MM.1S (cell line): ENCODE results near the gene ATF7.
"Not testable (repeated sequence)": the region's sequence is repeated elsewhere in the genome, so short reads cannot be mapped to it uniquely, and the experiment has no call there.

Experiments
- DNase-seq: peaks from one replicate; pipeline ENCODE4 v3.0.0-alpha.2; 2015
- H2AFZ ChIP-seq: fragments of 300-600 bp; sonication (generic); 2 replicates; pipeline ENCODE4 v1.6.0; 2016; ENCODE audit warnings: antibody characterized with exemption, low read length
- H3F3A ChIP-seq: fragments of 300-600 bp; sonication (generic); 2 replicates; pipeline ENCODE4 v1.6.1; 2016; ENCODE audit warnings: mild to moderate bottlenecking, antibody characterized with exemption, low read length, moderate library complexity, mixed read lengths; ENCODE audit not compliant: insufficient read depth
- H3K27ac ChIP-seq: fragments of 300-600 bp; sonication (generic); 2 replicates; pipeline ENCODE4 v1.5.1; 2016; ENCODE audit warnings: mild to moderate bottlenecking, low read length
- H3K27me3 ChIP-seq: fragments of 300-600 bp; sonication (generic); replicated peaks from 2 replicates; pipeline ENCODE4 v1.6.0; 2016; ENCODE audit warnings: low read length; ENCODE audit not compliant: insufficient read depth
- H3K36me3 ChIP-seq: fragments of 300-600 bp; sonication (generic); replicated peaks from 2 replicates; pipeline ENCODE4 v1.6.1; 2016; ENCODE audit warnings: mild to moderate bottlenecking, low read length, mixed read lengths; ENCODE audit not compliant: insufficient read depth
- H3K4me1 ChIP-seq: fragments of 300-600 bp; sonication (generic); 2 replicates; pipeline ENCODE4 v1.6.1; 2016; ENCODE audit warnings: low read length, mixed read lengths
- H3K4me2 ChIP-seq: fragments of 300-600 bp; sonication (generic); 2 replicates; pipeline ENCODE4 v1.6.0; 2016; ENCODE audit warnings: low read depth, low read length
- H3K4me3 ChIP-seq: fragments of 300-600 bp; sonication (generic); 2 replicates; pipeline ENCODE4 v1.5.1; 2016; ENCODE audit warnings: low read length, mixed read lengths
- H3K79me2 ChIP-seq: fragments of 300-600 bp; sonication (generic); 2 replicates; pipeline ENCODE4 v1.6.1; 2016; ENCODE audit warnings: mixed run types, low read length, mixed read lengths
- H3K9ac ChIP-seq: fragments of 300-600 bp; sonication (generic); 2 replicates; pipeline ENCODE4 v1.6.1; 2016; ENCODE audit warnings: low read length, mixed read lengths
- H3K9me2 ChIP-seq: fragments of 300-600 bp; sonication (generic); replicated peaks from 2 replicates; pipeline ENCODE4 v1.6.1; 2016; ENCODE audit warnings: mild to moderate bottlenecking, low read length, mixed read lengths; ENCODE audit not compliant: insufficient read depth
- H3K9me3 ChIP-seq: fragments of 300-600 bp; sonication (generic); replicated peaks from 2 replicates; pipeline ENCODE4 v1.6.1; 2016; ENCODE audit warnings: mild to moderate bottlenecking, low read length, mixed read lengths; ENCODE audit not compliant: insufficient read depth
- H4K20me1 ChIP-seq: fragments of 300-600 bp; sonication (generic); 2 replicates; pipeline ENCODE4 v1.6.1; 2016; ENCODE audit warnings: mild to moderate bottlenecking, low read length, moderate library complexity, mixed read lengths; ENCODE audit not compliant: insufficient read depth
- CTCF ChIP-seq: fragments of 300-600 bp; sonication (generic); IDR thresholded peaks from 2 replicates; pipeline ENCODE4 v1.5.1; 2016; ENCODE audit warnings: antibody characterized with exemption, low read length, mixed read lengths
- EZH2 ChIP-seq: fragments of 300-600 bp; sonication (generic); optimal IDR thresholded peaks from 2 replicates; pipeline ENCODE3; 2017; ENCODE audit warnings: low read depth, mild to moderate bottlenecking, antibody characterized with exemption, low read length, mixed read lengths
- EZH2phosphoT487 ChIP-seq: fragments of 300-600 bp; sonication (generic); IDR thresholded peaks from 2 replicates; pipeline ENCODE4 v1.6.1; 2018; ENCODE audit warnings: antibody characterized with exemption, low read length

ATF7 gene

GRCh38 chr12:53599579-53599978 is 26.6 kb downstream of the ATF7 start:
- no peaks in the 10 kb centered on the region for H3K9me2 ChIP-seq
- no peaks in the 10 kb centered on the region; the same call in 1 of the 2 replicates for H3K79me2 ChIP-seq
- no peaks in the 10 kb centered on the region for H3K9me3 ChIP-seq
- no peaks in the 10 kb centered on the region; the same call in 1 of the 2 replicates for H3F3A ChIP-seq
- no peak overlapping the region for H2AFZ ChIP-seq
- H3K9ac ChIP-seq = no peak overlapping the region
- no peak overlapping the region for H3K4me2 ChIP-seq
- H4K20me1 ChIP-seq = no peaks in the 10 kb centered on the region
- H3K27ac ChIP-seq = no peak overlapping the region
- no peaks in the 10 kb centered on the region for H3K27me3 ChIP-seq
- TF ChIP-seq EZH2phosphoT487 = no peak
- peak; percentile 18; the same call in 1 of the 2 replicates for TF ChIP-seq CTCF
- H3K4me1 ChIP-seq = no peaks in the 10 kb centered on the region
- H3K4me3 ChIP-seq = no peak overlapping the region
- DNase-seq = no peak
- H3K36me3 ChIP-seq = no peaks in the 10 kb centered on the region

GRCh38 chr12:53598971-53599370 is 27.2 kb downstream of the ATF7 start:
- H3K27me3 ChIP-seq, H3K9ac ChIP-seq, H3K79me2 ChIP-seq, H3K4me1 ChIP-seq, H3K27ac ChIP-seq, H4K20me1 ChIP-seq, H2AFZ ChIP-seq, H3K4me3 ChIP-seq, H3K4me2 ChIP-seq, H3F3A ChIP-seq, DNase-seq, H3K9me2 ChIP-seq, H3K9me3 ChIP-seq, H3K36me3 ChIP-seq: not testable (repeated sequence)

- DNase-seq = no peak
- H4K20me1 ChIP-seq = no peaks in the 10 kb centered on the region
- no peak overlapping the region for H3K4me2 ChIP-seq
These were observed 29.2 kb downstream of the ATF7 start for GRCh38 chr12:53596920-53597363.

More at GRCh38 chr12:53596920-53597363, 29.2 kb downstream of the ATF7 start:
- Histone ChIP-seq H3K27me3 (no peaks in the 10 kb centered on the region), H3K4me3 (no peak overlapping the region), H3K36me3 (no peaks in the 10 kb centered on the region), H3K9me3 (no peaks in the 10 kb centered on the region), H3F3A (no peaks in the 10 kb centered on the region; the same call in 1 of the 2 replicates), H3K9me2 (no peaks in the 10 kb centered on the region), H3K79me2 (no peaks in the 10 kb centered on the region; the same call in 1 of the 2 replicates), H3K9ac (no peak overlapping the region), H3K27ac (no peak overlapping the region), H3K4me1 (no peaks in the 10 kb centered on the region), H2AFZ (no peak overlapping the region)
- TF ChIP-seq EZH2 (no peak), EZH2phosphoT487 (no peak), CTCF (no peak)
